ENCODE data around the gene DPY19L1.

DNA sequence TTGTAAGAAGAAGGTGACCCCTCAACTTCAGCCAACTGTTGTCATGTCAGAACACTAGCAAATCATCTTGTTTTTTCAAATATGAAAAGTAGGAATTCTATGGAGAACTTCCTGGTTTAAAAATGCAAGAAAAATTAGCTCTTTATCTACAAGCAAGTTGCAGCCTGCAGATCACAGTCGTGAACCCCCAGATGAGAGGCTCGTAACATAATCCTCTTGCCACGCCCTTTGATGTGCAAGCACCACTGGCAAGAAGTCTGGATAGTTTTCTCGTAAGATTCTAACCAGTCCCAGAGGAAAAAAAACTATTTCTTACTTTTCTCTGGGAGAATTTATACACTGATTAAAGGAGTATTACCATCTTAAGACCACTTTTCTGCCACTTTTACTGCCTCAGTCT, 132.3 kb downstream of the DPY19L1 start:
- no peak for TF ChIP-seq POLR2AphosphoS5 (IDR thresholded peaks at IDR 0.05; ENCODE audit: low read depth, low read length)
- no peak for TF ChIP-seq TAF1 (IDR thresholded peaks at IDR 0.05; ENCODE audit: borderline replicate concordance, insufficient read depth, low read length)
